Bronchial epithelial cell (primary cell): ENCODE measurements around the gene CDH18. TPM values are rescaled to one million over a fixed set of nuclear protein-coding genes. Genes with fewer than 3 reads are reported as not detected.
A peak's percentile ranks its signal among the peaks of the same experiment; 100 is the strongest.

Experiments used
- DNase-seq: peaks from one replicate; pipeline ENCODE4 v3.0.0-alpha.2; 2010; ENCODE audit warnings: low read depth
- FAIRE-seq: peaks from 2 replicates; lab custom pipeline; 2011; peaks lifted over from hg19 to GRCh38; lab: Jason Lieb, UNC
- H3K27me3 ChIP-seq: 2 replicates; pipeline ENCODE4 v1.5.1; 2011; ENCODE audit warnings: low read length; ENCODE audit not compliant: control insufficient read depth, insufficient read depth
- H3K36me3 ChIP-seq: 2 replicates; pipeline ENCODE4 v1.5.1; 2011; ENCODE audit warnings: low read length; ENCODE audit not compliant: control insufficient read depth, insufficient read depth
- H3K4me3 ChIP-seq: 2 replicates; pipeline ENCODE4 v1.5.1; 2011; ENCODE audit warnings: mild to moderate bottlenecking, low read depth, low read length, control low read depth
- CTCF ChIP-seq: IDR thresholded peaks from 2 replicates; pipeline ENCODE4 v1.5.1; 2011; ENCODE audit warnings: mild to moderate bottlenecking, moderate library complexity, low read length, control low read depth, inconsistent platforms; ENCODE audit not compliant: insufficient read depth, severe bottlenecking
- total RNA-seq: library from RNA; depleted of rRNA; stranded (reverse); fragments of >200 nt; gene quantifications from 2 replicates; pipeline ENCODE4 v1.2.1, GENCODE V29; 2014

Gene CDH18
- total RNA-seq, 1 donor from 2014 or later, result under 0.01 TPM

- DNase-seq, result no peak
- no peak for TF ChIP-seq CTCF
- Histone ChIP-seq H3K27me3 (no peaks in the 10 kb centered on the region), H3K36me3 (no peaks in the 10 kb centered on the region), H3K4me3 (no peak overlapping the region)
- FAIRE-seq, result no peak
These were observed 432.6 kb downstream of the CDH18 start for GRCh38 chr5:19555436-19555835.

GRCh38 chr5:19554524-19554923 is 433.5 kb downstream of the CDH18 start:
- TF ChIP-seq CTCF, result no peak
- no peak for FAIRE-seq

GRCh38 chr5:19547640-19548039 is 440.4 kb downstream of the CDH18 start:
- no peak for FAIRE-seq
- TF ChIP-seq CTCF, result no peak
- DNase-seq, result peak; percentile 39
- no peaks in the 10 kb centered on the region for H3K27me3 ChIP-seq
- no peaks in the 10 kb centered on the region for H3K36me3 ChIP-seq
- no peak overlapping the region for H3K4me3 ChIP-seq

More at GRCh38 chr5:19554524-19554923, 433.5 kb downstream of the CDH18 start:
- no peaks in the 10 kb centered on the region for H3K27me3 ChIP-seq
- no peak for DNase-seq
- no peak overlapping the region for H3K4me3 ChIP-seq
- H3K36me3 ChIP-seq, result no peaks in the 10 kb centered on the region

GRCh38 chr5:19546521-19546920 is 441.5 kb downstream of the CDH18 start:
- TF ChIP-seq CTCF, result no peak
- no peak for FAIRE-seq
- Histone ChIP-seq H3K36me3 (no peaks in the 10 kb centered on the region), H3K4me3 (no peak overlapping the region), H3K27me3 (no peaks in the 10 kb centered on the region)
- DNase-seq, result no peak

- no peak for FAIRE-seq
- no peak for DNase-seq
- Histone ChIP-seq H3K36me3 (no peaks in the 10 kb centered on the region), H3K4me3 (no peak overlapping the region), H3K27me3 (no peaks in the 10 kb centered on the region)
- TF ChIP-seq CTCF, result no peak
These were observed 449.4 kb downstream of the CDH18 start for GRCh38 chr5:19538607-19539006.

- H3K4me3 ChIP-seq, result no peak overlapping the region
- H3K27me3 ChIP-seq, result no peaks in the 10 kb centered on the region
- FAIRE-seq, result no peak
- H3K36me3 ChIP-seq, result no peaks in the 10 kb centered on the region
- no peak for TF ChIP-seq CTCF
- no peak for DNase-seq
These were observed 451.6 kb downstream of the CDH18 start for GRCh38 chr5:19536387-19536786.
